HepG2 (cell line): ENCODE results near the gene NFRKB. TPM values are rescaled to one million over a fixed set of nuclear protein-coding genes. Genes with fewer than 3 reads are reported as not detected.

ENCODE experiments used
- CBX1 ChIP-seq: IDR thresholded peaks from one replicate; pipeline ENCODE4 v1.6.1; 2016; ENCODE audit warnings: antibody characterized with exemption, low read depth
- DNMT1 ChIP-seq: sonication (generic); formaldehyde crosslinking; IDR thresholded peaks from 2 replicates; pipeline ENCODE4 v1.5.1; 2020; ENCODE audit warnings: mild to moderate bottlenecking, missing genetic modification reagents
- HNRNPLL ChIP-seq: fragments of 200-400 bp; formaldehyde crosslinking; IDR thresholded peaks from 2 replicates; pipeline ENCODE4 v1.6.1; 2017; ENCODE audit warnings: mild to moderate bottlenecking, low read depth, low read length; ENCODE audit not compliant: poor library complexity, severe bottlenecking
- HOMEZ ChIP-seq: IDR thresholded peaks from 2 replicates; pipeline ENCODE4 v1.6.1; 2016; ENCODE audit warnings: low read depth
- MBNL3 ChIP-seq: fragments of 250-450 bp; sonication (Bioruptor Pico); conservative IDR thresholded peaks from 2 replicates; pipeline ENCODE4 v1.8.0; 2022; ENCODE audit warnings: mild to moderate bottlenecking, inconsistent platforms
- NFIB ChIP-seq: sonication (generic); formaldehyde crosslinking; IDR thresholded peaks from 2 replicates; pipeline ENCODE4 v1.9.0; 2021; ENCODE audit warnings: missing genetic modification reagents, mild to moderate bottlenecking, borderline replicate concordance
- PHB2 ChIP-seq: fragments of 450-650 bp; IDR thresholded peaks from 2 replicates; pipeline ENCODE4 v1.6.1; 2018; ENCODE audit not compliant: partially characterized antibody
- SUZ12 ChIP-seq: fragments of 150-350 bp; IDR thresholded peaks from 2 replicates; pipeline ENCODE4 v1.6.1; 2014; ENCODE audit warnings: low read depth, low read length
- TCF12 ChIP-seq, 2 experiments: fragments of 450-650 bp in 1 of 2; sonication (generic) in 1 of 2; formaldehyde crosslinking in 1 of 2; IDR thresholded peaks; 2 replicates each; pipeline versions ENCODE4 v1.6.1 to v1.8.0; 2017 to 2022; ENCODE audit warnings: antibody characterized with exemption in 1 of 2, mild to moderate bottlenecking in 1 of 2, missing genetic modification reagents in 1 of 2, moderate library complexity in 1 of 2
- ZBTB8A ChIP-seq: sonication (generic); formaldehyde crosslinking; IDR thresholded peaks from 2 replicates; pipeline ENCODE4 v1.4.0; 2020; ENCODE audit warnings: mild to moderate bottlenecking, low read depth, missing genetic modification reagents, borderline replicate concordance
- ZC3H4 ChIP-seq: sonication (generic); formaldehyde crosslinking; IDR thresholded peaks from 2 replicates; pipeline ENCODE4 v1.4.0; 2020; ENCODE audit warnings: missing genetic modification reagents, borderline replicate concordance
- ZFP37 ChIP-seq: sonication (generic); formaldehyde crosslinking; IDR thresholded peaks from 2 replicates; pipeline ENCODE4 v1.4.0; 2020; ENCODE audit warnings: missing genetic modification reagents, borderline replicate concordance
- ZGPAT ChIP-seq: IDR thresholded peaks from 2 replicates; pipeline ENCODE4 v1.6.1; 2016; ENCODE audit warnings: mild to moderate bottlenecking
- ZNF841 ChIP-seq: sonication (generic); formaldehyde crosslinking; IDR thresholded peaks from 2 replicates; pipeline ENCODE4 v1.8.1; 2023; ENCODE audit warnings: missing genetic modification reagents, borderline replicate concordance
- polyA plus RNA-seq, 8 experiments: library from polyadenylated mRNA; depleted of rRNA in 3 of 8; stranded (reverse) in 7 of 8; unstranded in 1 of 8; fragments of >200 nt; fragmentation: Illumina TruSeq in 4 of 8; extraction: Trizol in 4 of 8; gene quantifications; 2 replicates each; pipeline versions ENCODE4 v1.2.1 to v1.2.3, GENCODE V29; 2011 to 2016; ENCODE audit warnings: low read depth in 4 of 8, missing spikeins in 1 of 8, mixed read lengths in 1 of 8; ENCODE audit not compliant: insufficient read depth in 1 of 8
- total RNA-seq, 5 experiments: library from RNA; depleted of rRNA; stranded (reverse); fragments of >200 nt; fragmentation: Illumina TruSeq; extraction: Trizol; gene quantifications; 2 replicates each; pipeline ENCODE4 v1.2.3, GENCODE V29; 2016; ENCODE audit warnings: low read depth in 1 of 5
- TF ChIP-seq, protein P1 (sequence below): sonication (generic); formaldehyde crosslinking; IDR thresholded peaks from 2 replicates; pipeline ENCODE4 v1.8.1; 2023; ENCODE audit warnings: mild to moderate bottlenecking, missing genetic modification reagents
- TF ChIP-seq, protein P2 (sequence below): sonication (generic); formaldehyde crosslinking; IDR thresholded peaks from 2 replicates; pipeline ENCODE4 v1.8.0; 2022; ENCODE audit warnings: mild to moderate bottlenecking, missing genetic modification reagents, borderline replicate concordance
- TF ChIP-seq, protein P3 (sequence below): sonication (generic); formaldehyde crosslinking; IDR thresholded peaks from 2 replicates; pipeline ENCODE4 v1.4.0; 2020; ENCODE audit warnings: mild to moderate bottlenecking, missing genetic modification reagents
- TF ChIP-seq, protein P4 (sequence below), 2 experiments: sonication (generic) in 1 of 2; formaldehyde crosslinking in 1 of 2; IDR thresholded peaks; 2 replicates each; pipeline versions ENCODE4 v1.5.1 to v1.6.1; 2011 to 2020; ENCODE audit warnings: borderline replicate concordance in 1 of 2, low read depth in 1 of 2, low read length in 1 of 2, mild to moderate bottlenecking in 1 of 2, missing genetic modification reagents in 1 of 2, moderate library complexity in 1 of 2

NFRKB gene
- total and polyA plus RNA-seq, 2 of the 13 experiments (the other 11 are each of a cell fraction or from before 2014, with no cell fraction given): 22.9 to 23.7 TPM

DNA sequence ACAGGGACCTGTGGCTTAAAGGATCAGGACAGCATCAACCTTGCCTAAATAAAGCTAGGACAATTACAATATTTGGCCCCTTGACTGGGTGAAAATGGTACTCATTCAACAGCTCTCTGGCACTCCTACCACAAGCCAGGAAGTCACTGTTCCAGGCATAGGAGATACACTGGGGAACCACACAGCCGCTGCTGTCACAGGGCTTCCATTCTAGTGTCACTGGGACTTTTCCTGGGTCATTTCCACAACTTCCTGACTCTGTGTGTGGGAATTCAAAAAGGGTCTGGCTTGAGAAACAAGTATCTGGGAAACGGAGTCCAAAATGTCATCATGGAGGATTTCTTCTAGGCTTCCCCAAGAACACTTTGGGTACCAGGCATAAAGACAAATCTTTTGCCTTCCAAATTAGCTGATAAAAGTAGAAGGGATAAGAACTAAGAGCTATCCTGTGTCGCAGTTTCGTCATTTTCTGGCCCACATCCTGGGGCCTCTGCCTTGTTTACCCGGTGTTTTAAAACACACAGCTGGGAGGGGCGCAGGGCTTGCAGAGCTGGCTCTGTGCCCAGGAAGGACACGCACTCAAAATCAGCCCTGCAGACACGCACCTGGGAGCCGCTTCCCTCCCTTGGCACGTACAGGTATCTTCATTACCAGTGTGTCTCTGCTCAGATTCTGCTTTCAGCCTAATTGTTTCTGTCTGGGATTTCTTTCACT, 41.7 kb downstream of the NFRKB start (continued):
- TF ChIP-seq, protein P1, sequence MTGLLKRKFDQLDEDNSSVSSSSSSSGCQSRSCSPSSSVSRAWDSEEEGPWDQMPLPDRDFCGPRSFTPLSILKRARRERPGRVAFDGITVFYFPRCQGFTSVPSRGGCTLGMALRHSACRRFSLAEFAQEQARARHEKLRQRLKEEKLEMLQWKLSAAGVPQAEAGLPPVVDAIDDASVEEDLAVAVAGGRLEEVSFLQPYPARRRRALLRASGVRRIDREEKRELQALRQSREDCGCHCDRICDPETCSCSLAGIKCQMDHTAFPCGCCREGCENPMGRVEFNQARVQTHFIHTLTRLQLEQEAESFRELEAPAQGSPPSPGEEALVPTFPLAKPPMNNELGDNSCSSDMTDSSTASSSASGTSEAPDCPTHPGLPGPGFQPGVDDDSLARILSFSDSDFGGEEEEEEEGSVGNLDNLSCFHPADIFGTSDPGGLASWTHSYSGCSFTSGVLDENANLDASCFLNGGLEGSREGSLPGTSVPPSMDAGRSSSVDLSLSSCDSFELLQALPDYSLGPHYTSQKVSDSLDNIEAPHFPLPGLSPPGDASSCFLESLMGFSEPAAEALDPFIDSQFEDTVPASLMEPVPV (CRISPR knock-in tag): no peak
- TF ChIP-seq HOMEZ (CRISPR knock-in tag): 0 out of 2 replicates have a peak, but pooled peaks have one; percentile 23
- no peak for TF ChIP-seq MBNL3 (CRISPR knock-in tag)
- no peak for TF ChIP-seq DNMT1 (CRISPR knock-in tag)
- no peak for TF ChIP-seq NFIB (CRISPR knock-in tag)
- TF ChIP-seq ZGPAT: peak; percentile 87
- no peak for TF ChIP-seq ZBTB8A (CRISPR knock-in tag)
- TF ChIP-seq, protein P2, sequence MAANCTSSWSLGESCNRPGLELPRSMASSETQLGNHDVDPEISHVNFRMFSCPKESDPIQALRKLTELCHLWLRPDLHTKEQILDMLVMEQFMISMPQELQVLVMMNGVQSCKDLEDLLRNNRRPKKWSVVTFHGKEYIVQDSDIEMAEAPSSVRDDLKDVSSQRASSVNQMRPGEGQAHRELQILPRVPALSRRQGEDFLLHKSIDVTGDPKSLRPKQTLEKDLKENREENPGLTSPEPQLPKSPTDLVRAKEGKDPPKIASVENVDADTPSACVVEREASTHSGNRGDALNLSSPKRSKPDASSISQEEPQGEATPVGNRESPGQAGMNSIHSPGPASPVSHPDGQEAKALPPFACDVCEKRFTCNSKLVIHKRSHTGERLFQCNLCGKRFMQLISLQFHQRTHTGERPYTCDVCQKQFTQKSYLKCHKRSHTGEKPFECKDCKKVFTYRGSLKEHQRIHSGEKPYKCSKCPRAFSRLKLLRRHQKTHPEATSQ: no peak
- no peak for TF ChIP-seq ZC3H4
- TF ChIP-seq ZNF841: no peak
- TF ChIP-seq, protein P3, sequence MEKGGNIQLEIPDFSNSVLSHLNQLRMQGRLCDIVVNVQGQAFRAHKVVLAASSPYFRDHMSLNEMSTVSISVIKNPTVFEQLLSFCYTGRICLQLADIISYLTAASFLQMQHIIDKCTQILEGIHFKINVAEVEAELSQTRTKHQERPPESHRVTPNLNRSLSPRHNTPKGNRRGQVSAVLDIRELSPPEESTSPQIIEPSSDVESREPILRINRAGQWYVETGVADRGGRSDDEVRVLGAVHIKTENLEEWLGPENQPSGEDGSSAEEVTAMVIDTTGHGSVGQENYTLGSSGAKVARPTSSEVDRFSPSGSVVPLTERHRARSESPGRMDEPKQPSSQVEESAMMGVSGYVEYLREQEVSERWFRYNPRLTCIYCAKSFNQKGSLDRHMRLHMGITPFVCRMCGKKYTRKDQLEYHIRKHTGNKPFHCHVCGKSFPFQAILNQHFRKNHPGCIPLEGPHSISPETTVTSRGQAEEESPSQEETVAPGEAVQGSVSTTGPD (CRISPR knock-in tag): no peak
- TF ChIP-seq, protein P4, sequence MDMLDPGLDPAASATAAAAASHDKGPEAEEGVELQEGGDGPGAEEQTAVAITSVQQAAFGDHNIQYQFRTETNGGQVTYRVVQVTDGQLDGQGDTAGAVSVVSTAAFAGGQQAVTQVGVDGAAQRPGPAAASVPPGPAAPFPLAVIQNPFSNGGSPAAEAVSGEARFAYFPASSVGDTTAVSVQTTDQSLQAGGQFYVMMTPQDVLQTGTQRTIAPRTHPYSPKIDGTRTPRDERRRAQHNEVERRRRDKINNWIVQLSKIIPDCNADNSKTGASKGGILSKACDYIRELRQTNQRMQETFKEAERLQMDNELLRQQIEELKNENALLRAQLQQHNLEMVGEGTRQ (IDR thresholded peaks at IDR 0.05; ENCODE audit: low read depth, low read length): no peak
- TF ChIP-seq, protein P4 (CRISPR knock-in tag; IDR thresholded peaks at IDR 0.05; ENCODE audit: borderline replicate concordance): no peak
- TF ChIP-seq SUZ12: no peak
- TF ChIP-seq ZFP37 (CRISPR knock-in tag): no peak
- TF ChIP-seq TCF12 (IDR thresholded peaks at IDR 0.05): no peak
- peak; percentile 70; the same call in 1 of the 2 replicates for TF ChIP-seq TCF12 (CRISPR knock-in tag; IDR thresholded peaks at IDR 0.05)
- TF ChIP-seq CBX1: no peak
- TF ChIP-seq HNRNPLL: no peak
- TF ChIP-seq PHB2: no peak
